Right hindlimb (tissue), 1 donor: ENCODE results near the gene SCO2.
"Not testable (repeated sequence)": the region's sequence is repeated elsewhere in the genome, so short reads cannot be mapped to it uniquely, and the experiment has no call there.

Experiments
- DNase-seq: peaks from one replicate; pipeline ENCODE4 v3.0.0-alpha.2; 2018

Gene SCO2

GRCh38 chr22:50531546-50531961 is 6.2 kb upstream of the SCO2 start:
- no peak for DNase-seq

DNA sequence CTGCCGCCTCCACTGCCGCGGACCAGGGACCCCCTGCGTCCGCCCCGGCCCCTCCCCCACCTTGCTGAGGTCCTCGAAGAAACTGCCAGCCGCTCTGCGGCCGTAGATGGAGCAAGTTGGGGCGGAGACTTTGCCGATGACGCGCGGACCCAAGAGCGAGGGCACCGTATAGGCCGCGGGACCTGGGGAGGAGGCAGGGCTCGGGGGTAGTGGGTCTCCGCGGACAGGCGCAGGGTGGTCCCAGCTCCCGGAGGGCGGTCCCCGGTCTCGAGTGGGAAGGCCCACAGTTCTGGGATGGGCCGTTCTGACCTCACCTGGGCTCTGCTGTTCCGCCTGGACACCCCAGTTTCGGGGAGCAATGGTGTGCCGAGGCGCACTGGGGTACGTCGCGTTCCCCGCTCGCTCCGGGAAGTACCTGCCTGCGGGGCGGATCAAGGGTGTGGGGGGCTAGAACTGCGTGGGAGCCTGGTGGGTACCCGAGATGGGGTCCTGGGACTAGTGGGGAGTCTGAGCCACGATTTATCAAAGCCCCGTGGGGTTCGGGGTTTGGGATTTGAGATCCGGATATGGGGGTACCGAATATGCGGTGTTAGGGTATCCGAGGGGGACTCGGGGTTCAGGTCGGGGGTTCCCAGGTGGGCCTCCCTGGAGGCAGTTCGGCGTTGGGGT is 5.6 kb upstream of the SCO2 start:
- peak; percentile 81 for DNase-seq

GRCh38 chr22:50530580-50530876 is 5.1 kb upstream of the SCO2 start:
- DNase-seq, result no peak

DNA sequence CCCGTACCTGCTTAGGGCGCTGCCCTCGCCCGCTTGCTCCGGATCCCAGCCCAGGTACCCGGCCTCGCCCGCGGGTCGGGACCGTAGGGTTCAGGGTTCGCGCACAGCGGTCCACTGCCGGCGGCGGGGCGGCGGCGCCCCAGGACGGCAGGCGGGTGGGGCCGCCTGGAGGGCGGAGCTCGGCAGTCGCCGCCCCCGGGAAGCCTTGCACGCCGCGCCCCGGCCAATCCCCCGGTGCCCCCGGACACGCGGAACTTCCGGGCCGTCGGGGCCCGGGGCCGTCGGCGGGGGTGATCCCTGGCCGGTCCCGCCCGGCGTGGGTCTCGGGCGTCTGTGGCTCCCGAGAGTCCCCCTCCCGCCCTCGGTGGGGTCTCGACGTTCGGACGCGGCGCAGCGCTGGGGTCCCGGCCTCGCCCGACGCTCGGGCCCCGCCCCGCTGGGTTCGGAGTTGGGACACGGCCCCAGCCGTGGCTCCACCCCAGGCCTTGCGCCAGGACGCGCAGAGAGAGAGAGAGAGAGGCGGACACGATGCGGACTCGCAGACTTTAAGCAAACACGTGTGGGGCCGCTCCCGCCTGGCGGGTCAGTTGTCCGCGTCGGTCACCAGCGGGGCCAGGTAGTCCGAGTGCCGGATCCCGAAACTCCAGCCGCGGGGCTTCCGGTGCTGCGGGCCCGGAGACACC is 4.6 kb upstream of the SCO2 start, which contains the start of gene TYMP:
Gene TYMP (minus strand): TSS at position 116 of the 683 bp plus-strand sequence. CDS start 303 bp downstream, outside the sequence.
- DNase-seq, result peak; percentile 85

DNA sequence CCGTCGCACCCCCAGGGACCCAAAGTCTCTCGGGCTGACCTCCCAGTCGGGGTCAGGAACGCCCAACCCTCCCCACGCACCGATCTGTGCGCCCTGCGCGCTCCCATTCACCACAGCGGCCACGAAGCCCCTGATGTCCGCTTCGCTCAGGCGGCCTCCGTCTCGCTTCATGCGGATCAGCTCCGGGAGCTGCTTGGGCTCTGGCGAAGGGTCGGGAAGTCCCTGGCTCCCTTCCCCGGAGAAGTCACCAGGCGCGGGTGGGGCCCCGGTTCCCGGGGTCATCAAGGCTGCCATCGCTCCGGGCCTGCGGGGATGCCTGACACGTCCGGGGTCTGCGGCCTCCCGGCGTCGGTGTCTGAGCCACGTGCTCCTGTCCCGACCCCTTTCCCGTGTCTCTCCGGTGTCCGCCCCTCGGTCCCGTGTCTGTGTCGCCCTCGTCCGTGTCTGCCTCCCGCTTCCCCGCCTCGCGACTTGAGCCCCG is 4.1 kb upstream of the SCO2 start:
- peak; percentile 58 for DNase-seq

GRCh38 chr22:50528682-50529415 is 3.5 kb upstream of the SCO2 start:
- DNase-seq, result no peak

DNA sequence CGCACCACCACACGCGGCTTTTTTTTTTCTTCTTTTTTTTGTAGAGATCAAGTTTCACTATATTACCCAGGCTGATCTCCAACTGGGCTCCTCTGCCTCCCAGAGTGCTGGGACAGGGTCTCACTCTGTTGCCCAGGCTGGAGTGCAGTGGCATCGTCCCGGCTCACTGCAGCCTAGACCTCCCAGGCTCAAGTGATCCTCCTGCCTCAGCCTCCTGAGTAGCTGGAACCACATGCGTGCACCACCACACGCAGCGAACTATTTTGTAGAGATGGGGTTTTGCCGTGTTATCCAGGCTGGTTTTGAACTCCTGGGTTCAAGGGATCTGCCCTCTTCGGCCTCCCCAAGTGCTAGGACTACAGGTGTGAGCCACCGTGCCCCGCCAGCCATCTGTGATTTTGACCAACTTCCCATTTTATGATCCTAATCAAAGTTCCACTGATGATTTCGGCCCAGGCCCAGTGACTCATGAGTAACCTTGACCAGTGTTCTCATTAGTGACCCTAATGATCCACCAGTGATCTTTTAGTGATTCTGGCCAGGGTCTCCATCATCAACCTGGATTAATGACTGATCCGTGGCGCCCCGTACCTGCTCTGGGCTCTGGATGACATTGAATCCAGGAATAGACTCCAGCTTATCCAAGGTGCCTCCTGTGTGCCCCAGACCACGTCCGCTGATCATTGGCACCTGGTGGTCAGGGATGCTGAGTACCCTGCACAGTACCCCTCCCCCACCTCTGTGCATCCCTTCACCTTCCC is 2.7 kb upstream of the SCO2 start:
- DNase-seq, result no peak

DNA sequence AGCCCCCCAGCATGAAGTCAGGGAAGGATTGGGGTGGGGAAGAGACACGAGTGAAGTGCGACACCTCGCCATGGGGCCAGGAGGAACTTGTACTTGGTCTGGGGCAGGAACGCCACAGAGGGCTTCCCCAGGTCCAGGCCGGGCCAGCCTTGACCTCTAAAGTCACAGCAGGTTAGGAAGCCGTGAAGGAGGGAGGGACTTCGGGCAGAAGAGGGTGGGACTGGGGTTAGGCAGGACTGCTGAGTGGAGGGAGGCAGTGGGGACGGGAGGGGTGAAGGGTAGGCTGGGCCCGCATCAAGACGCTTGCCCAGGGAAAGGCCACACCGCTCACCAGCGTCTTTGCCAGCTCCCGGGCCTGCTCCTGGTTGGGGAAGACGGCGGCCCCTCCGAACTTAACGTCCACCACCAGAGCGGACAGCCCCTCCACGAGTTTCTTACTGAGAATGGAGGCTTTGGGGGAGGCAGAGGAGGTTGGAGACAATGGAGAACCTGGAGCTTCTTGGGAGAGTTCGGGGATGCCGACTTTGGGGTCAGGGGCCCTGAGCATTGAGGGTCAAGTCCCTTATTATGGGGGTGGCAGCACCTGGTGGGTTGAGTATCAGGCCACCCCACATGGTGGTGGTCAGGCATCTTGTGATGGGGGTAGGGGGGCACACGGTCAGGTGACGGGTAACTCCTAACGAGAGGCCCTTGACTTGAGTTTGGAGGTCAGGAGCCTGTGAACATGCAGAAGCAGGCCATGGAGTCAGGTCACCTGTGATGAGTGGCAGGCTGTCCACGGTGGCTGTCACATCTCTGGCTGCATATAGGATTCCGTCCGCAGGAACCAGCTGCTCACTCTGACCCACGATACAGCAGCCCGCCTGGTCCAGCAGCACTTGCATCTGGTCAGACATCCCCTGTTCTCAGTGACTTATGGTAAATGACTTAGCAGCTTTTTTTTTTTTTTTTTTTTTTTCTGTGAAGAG is 1.7 kb upstream of the SCO2 start:
- DNase-seq, result peak; percentile 46

- peak; percentile 92 for DNase-seq
Observed at GRCh38 chr22:50526108-50526833, 873 bp upstream of the SCO2 start.

DNA sequence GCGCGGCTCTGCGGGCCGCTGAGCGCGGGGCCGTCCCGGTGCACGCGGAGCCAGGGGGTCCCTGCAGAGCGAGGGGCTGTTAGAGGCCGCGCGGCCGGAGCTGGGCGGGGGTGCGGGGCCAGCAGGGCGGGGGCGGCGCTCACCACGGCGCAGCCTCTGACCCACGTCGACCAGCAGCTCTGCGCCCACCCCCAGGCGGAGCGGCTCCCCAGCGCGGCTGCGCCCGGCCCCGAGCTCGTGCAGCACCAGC is 385 bp upstream of the SCO2 start:
- DNase-seq, result no peak

DNA sequence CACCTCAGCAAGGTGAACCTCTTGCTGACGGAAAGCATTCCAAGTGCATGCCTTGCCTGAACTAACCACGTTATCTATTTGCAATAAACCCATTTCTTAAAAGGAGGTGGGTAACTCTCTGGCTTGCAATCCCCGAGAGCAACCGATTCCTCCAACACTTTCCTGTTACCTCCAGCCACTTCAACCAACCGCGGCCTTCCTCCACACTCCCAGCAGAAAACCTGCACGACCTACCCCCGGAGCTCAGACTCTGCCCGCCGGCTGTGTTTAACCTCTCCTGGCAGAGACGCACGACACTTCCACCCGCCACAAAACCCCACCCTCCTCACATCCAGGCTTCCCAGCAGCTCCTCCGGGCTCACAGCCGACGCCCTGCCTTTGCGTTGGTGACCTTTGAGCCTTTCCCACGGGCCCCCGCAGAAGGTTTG is 708 bp downstream of the SCO2 start:
- no peak for DNase-seq

DNA sequence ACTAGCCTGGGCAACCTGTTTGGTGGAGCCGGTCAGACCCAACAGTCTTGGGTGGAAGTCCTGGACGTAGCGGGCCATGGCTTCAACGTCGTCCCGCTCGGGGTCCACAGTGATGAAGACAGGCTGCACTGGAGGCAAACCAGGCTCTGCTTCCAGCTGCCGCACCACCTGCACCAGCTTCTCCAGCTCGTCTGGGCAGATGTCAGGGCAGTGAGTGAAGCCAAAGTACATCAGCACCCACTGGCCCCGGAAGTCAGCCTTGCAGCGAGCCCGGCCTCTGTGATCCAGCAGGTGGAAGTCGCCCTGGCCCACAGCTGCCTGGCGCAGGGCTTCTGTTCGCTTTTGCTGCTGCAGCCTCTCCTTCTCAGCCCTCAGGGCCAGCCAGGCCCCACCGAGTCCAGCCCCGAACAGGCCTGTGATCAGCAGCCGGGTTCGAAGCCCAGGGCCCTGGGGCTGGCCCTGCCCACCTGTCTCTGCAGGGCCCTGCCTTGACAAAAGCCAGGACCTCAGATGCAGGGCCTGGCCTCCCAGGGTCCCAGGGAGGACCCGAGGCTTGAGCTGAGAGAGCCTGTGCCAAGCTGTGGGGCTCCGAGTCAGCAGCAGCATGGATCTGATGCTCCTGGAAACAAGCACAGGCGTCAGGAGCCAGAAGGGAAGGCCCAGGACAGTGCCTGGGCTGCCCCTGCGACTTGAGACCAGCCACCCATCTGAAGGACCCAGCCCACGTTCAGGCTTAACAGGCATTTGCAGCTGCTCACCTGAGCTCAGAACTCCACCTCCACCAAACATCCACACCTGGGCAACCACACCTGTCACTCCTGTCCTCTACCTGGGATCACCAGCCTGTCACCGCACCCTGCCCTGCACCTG is 1.4 kb downstream of the SCO2 start:
- peak; percentile 23 for DNase-seq

DNA sequence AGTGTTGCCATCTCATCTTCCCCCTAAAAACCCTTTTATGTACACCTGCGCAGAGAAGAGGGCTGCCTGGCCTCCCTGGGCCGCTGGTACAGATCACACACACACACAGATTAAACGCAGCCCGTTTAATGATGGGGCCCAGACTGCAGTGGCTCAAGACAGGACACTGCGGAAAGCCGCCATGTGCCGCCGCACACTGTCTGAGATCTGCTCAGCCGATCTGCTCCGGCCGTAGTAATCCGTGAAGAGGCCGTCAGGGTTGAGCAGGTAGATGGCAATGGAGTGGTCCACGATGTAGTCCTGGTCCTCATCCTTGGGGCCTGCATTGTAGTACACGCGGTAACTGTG is 2.0 kb downstream of the SCO2 start:
- no peak for DNase-seq

DNA sequence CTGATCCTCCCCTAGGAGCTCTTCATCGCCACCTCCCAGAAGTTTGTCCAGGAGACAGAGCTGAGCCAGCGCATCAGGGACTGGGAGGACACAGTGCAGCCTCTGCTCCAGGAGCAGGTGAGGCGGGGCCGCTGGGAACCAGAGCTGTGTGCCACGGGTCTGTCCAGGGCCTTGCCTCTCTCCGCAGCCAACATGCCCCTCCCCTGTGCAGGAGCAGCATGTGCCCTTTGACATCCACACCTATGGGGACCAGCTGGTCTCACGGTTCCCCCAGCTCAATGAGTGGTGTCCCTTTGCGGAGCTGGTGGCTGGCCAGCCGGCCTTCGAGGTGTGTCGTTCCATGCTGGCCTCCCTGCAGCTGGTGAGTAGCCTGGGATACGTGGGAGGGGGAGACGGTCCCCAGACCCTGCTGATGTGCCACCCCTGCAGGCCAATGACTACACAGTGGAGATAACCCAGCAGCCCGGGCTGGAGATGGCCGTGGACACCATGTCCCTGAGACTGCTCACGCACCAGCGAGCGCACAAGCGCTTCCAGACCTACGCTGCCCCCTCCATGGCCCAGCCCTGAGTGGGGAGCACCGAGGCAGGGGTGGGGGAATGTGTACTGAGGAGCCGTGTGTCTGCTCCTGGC is 2.5 kb downstream of the SCO2 start:
- peak; percentile 21 for DNase-seq

DNA sequence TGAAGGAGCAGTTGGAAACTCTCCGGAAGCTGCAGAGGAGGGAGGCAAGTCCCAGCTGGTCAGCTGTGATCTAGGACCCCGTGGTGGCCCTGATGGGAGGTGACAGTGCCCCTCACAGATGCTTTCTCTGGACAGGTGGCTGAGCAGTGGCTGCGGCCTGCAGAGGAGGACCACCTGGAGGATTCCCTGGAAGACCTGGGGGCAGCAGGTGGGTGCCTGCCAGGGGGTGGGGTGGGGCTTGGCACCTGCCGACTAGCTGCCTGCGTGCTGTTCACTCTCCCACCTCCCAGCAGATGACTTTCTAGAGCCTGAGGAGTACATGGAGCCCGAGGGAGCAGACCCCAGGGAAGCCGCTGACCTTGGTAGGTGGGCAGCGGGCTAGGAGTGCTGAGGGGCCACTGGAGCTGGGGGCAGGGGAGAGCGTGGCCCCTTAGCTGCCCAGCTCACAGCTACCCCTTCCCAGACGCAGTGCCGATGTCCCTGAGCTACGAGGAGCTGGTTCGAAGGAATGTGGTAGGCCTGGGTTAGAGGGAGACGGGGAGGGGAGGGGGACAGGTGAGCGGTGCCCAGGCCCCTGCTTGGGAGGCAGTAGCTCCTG is 3.1 kb downstream of the SCO2 start:
- peak; percentile 25 for DNase-seq

DNA sequence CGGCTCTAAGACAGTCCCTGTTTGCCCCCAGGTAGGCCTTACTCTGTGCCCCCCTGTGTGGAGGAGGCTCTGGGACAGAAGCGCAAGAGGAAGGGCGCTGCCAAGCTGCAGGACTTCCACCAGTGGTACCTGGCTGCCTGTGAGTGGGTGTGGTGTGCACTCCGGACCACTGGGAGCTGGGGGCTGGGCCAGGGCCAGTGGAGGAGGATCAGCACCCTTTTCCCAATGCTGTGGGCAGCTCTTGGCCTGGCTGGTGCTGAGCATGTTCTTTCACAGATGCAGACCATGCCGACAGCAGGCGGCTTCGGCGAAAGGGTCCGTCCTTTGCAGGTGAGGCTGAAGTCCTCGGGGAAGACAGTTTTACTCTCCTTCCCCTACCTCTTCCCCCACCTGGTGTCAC is 3.7 kb downstream of the SCO2 start:
- no peak for DNase-seq

DNA sequence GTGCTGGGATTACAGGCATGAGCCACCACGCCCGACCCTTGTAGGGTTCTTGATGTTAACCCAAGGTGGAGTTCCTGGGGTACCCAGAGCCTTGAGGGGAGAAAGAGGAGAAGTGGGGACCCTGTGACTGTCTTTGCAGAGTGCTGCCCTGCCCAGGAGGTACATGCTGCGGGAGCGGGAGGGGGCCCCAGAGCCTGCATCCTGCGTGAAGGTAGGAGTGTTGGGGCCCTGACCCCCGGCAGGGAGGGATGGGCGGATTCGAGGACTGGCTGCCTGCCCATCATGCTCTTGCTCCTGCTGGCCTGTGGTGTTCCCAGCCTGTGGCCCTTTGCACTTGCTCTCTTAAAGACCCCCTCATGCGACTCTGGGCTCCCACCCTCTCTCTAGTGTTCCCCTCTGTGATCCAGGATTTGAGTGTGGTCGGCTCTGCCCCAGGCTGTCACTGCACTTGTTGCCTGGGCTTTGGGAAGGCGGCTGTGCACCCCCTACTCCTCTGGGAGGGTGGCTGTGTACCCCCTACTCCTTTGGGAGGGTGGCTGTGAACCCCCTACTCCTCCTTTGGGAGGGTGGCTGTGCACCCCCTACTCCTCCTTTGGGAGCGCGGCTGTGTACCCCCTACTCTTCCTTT is 4.5 kb downstream of the SCO2 start:
- DNase-seq, result no peak

GRCh38 chr22:50520184-50520583 is 5.2 kb downstream of the SCO2 start:
- not testable (repeated sequence) for DNase-seq

- DNase-seq, result no peak
Observed at GRCh38 chr22:50519151-50519550, 6.2 kb downstream of the SCO2 start.
